ENCODE data around the gene BNC2. TPM values are rescaled to one million over a fixed set of nuclear protein-coding genes. Genes with fewer than 3 reads are reported as not detected.

The BNC2 gene
- total RNA-seq, 2 donors from 2014 or later: 0.32 TPM; not detected in 1

- no peak for DNase-seq
Measured at GRCh38 chr9:16613605-16614004, 256.9 kb downstream of the BNC2 start.

GRCh38 chr9:16613051-16613450, 257.4 kb downstream of the BNC2 start:
- peaks cover 4 to 8% of the 10 kb centered on the region in 2 donors for H3K9me3 Mint-ChIP-seq
- DNase-seq: no peak
- no peaks in the 10 kb centered on the region for H3K4me1 Mint-ChIP-seq (ENCODE audit: low read depth)

More at GRCh38 chr9:16613605-16614004, 256.9 kb downstream of the BNC2 start:
- no peaks in the 10 kb centered on the region for H3K4me1 Mint-ChIP-seq (ENCODE audit: low read depth)
- no peak overlapping the region for H3K27ac Mint-ChIP-seq
- no peaks in the 10 kb centered on the region for H3K27me3 Mint-ChIP-seq (ENCODE audit: low read depth)
- ATAC-seq (replicated peaks in 1 of 2): no peak
- peaks cover 4 to 6% of the 10 kb centered on the region in 2 donors for H3K9me3 Mint-ChIP-seq
- H3K36me3 Mint-ChIP-seq (ENCODE audit: insufficient read depth in 2 of 2): no peaks in the 10 kb centered on the region
- no peak overlapping the region for H3K4me3 Mint-ChIP-seq

GRCh38 chr9:16612627-16613026, 257.8 kb downstream of the BNC2 start:
- H3K36me3 Mint-ChIP-seq (ENCODE audit: insufficient read depth in 2 of 2): no peaks in the 10 kb centered on the region
- H3K27me3 Mint-ChIP-seq (ENCODE audit: low read depth): no peaks in the 10 kb centered on the region
- H3K4me1 Mint-ChIP-seq (ENCODE audit: low read depth): no peaks in the 10 kb centered on the region
- H3K9me3 Mint-ChIP-seq: peaks cover 4 to 8% of the 10 kb centered on the region in 2 donors
- DNase-seq: no peak
- H3K27ac Mint-ChIP-seq: no peak overlapping the region
- no peak for ATAC-seq (replicated peaks in 1 of 2)
- no peak overlapping the region for H3K4me3 Mint-ChIP-seq

More at GRCh38 chr9:16613051-16613450, 257.4 kb downstream of the BNC2 start:
- H3K27ac Mint-ChIP-seq: no peak overlapping the region
- no peaks in the 10 kb centered on the region for H3K36me3 Mint-ChIP-seq (ENCODE audit: insufficient read depth in 2 of 2)
- no peak for ATAC-seq (replicated peaks in 1 of 2)
- H3K4me3 Mint-ChIP-seq: no peak overlapping the region
- no peaks in the 10 kb centered on the region for H3K27me3 Mint-ChIP-seq (ENCODE audit: low read depth)

- H3K27me3 Mint-ChIP-seq (ENCODE audit: low read depth): no peaks in the 10 kb centered on the region
Measured at GRCh38 chr9:16611983-16612382, 258.5 kb downstream of the BNC2 start.

GRCh38 chr9:16611001-16611400, 259.5 kb downstream of the BNC2 start:
- H3K4me1 Mint-ChIP-seq (ENCODE audit: low read depth): no peaks in the 10 kb centered on the region
- no peak overlapping the region for H3K4me3 Mint-ChIP-seq
- H3K9me3 Mint-ChIP-seq: peaks cover 4 to 6% of the 10 kb centered on the region in 2 donors
- no peak overlapping the region for H3K27ac Mint-ChIP-seq
- ATAC-seq (replicated peaks in 1 of 2) (no peak), DNase-seq (no peak)
- H3K27me3 Mint-ChIP-seq (ENCODE audit: low read depth): no peaks in the 10 kb centered on the region
- no peaks in the 10 kb centered on the region for H3K36me3 Mint-ChIP-seq (ENCODE audit: insufficient read depth in 2 of 2)

More at GRCh38 chr9:16611983-16612382, 258.5 kb downstream of the BNC2 start:
- DNase-seq (no peak), ATAC-seq (replicated peaks in 1 of 2) (no peak)
- Mint-ChIP-seq H3K4me1 (ENCODE audit: low read depth) (no peaks in the 10 kb centered on the region), H3K36me3 (ENCODE audit: insufficient read depth in 2 of 2) (no peaks in the 10 kb centered on the region), H3K9me3 (peaks cover 4 to 6% of the 10 kb centered on the region in 2 donors), H3K4me3 (no peak overlapping the region), H3K27ac (no peak overlapping the region)

- Mint-ChIP-seq H3K9me3 (peaks cover 4 to 6% of the 10 kb centered on the region in 2 donors), H3K4me3 (no peak overlapping the region), H3K4me1 (ENCODE audit: low read depth) (no peaks in the 10 kb centered on the region), H3K36me3 (ENCODE audit: insufficient read depth in 2 of 2) (no peaks in the 10 kb centered on the region), H3K27me3 (ENCODE audit: low read depth) (no peaks in the 10 kb centered on the region), H3K27ac (no peak overlapping the region)
- no peak for DNase-seq
- no peak for ATAC-seq (replicated peaks in 1 of 2)
Measured at GRCh38 chr9:16610538-16610937, 259.9 kb downstream of the BNC2 start.

GRCh38 chr9:16608906-16609305, 261.6 kb downstream of the BNC2 start:
- H3K27ac Mint-ChIP-seq: no peak overlapping the region
- DNase-seq: no peak
- no peaks in the 10 kb centered on the region for H3K4me1 Mint-ChIP-seq (ENCODE audit: low read depth)
- no peak overlapping the region for H3K4me3 Mint-ChIP-seq
- H3K36me3 Mint-ChIP-seq (ENCODE audit: insufficient read depth in 2 of 2): no peaks in the 10 kb centered on the region
- no peaks in the 10 kb centered on the region for H3K27me3 Mint-ChIP-seq (ENCODE audit: low read depth)
- H3K9me3 Mint-ChIP-seq: peaks cover 4 to 6% of the 10 kb centered on the region in 2 donors
- no peak for ATAC-seq (replicated peaks in 1 of 2)

GRCh38 chr9:16602494-16602893, 268.0 kb downstream of the BNC2 start:
- Mint-ChIP-seq H3K36me3 (ENCODE audit: insufficient read depth in 2 of 2) (no peaks in the 10 kb centered on the region), H3K9me3 (peaks cover 0 to 1% of the 10 kb centered on the region in 2 donors), H3K27me3 (ENCODE audit: low read depth) (no peaks in the 10 kb centered on the region), H3K4me1 (ENCODE audit: low read depth) (no peaks in the 10 kb centered on the region), H3K4me3 (no peak overlapping the region), H3K27ac (no peak overlapping the region)
- DNase-seq: no peak
- ATAC-seq (replicated peaks in 1 of 2): no peak

GRCh38 chr9:16601991-16602390, 268.5 kb downstream of the BNC2 start:
- no peak overlapping the region for H3K4me3 Mint-ChIP-seq
- H3K36me3 Mint-ChIP-seq (ENCODE audit: insufficient read depth in 2 of 2): no peaks in the 10 kb centered on the region
- no peak for ATAC-seq (replicated peaks in 1 of 2)
- H3K27me3 Mint-ChIP-seq (ENCODE audit: low read depth): no peaks in the 10 kb centered on the region
- H3K4me1 Mint-ChIP-seq (ENCODE audit: low read depth): no peaks in the 10 kb centered on the region
- peaks cover 0 to 1% of the 10 kb centered on the region in 2 donors for H3K9me3 Mint-ChIP-seq
- DNase-seq: no peak
- H3K27ac Mint-ChIP-seq: no peak overlapping the region

- DNase-seq (no peak), ATAC-seq (replicated peaks in 1 of 2) (no peak)
- no peaks in the 10 kb centered on the region for H3K27me3 Mint-ChIP-seq (ENCODE audit: low read depth)
- no peak overlapping the region for H3K27ac Mint-ChIP-seq
- H3K36me3 Mint-ChIP-seq (ENCODE audit: insufficient read depth in 2 of 2): no peaks in the 10 kb centered on the region
- no peaks in the 10 kb centered on the region for H3K4me1 Mint-ChIP-seq (ENCODE audit: low read depth)
- peaks cover 0 to 1% of the 10 kb centered on the region in 2 donors for H3K9me3 Mint-ChIP-seq
- no peak overlapping the region for H3K4me3 Mint-ChIP-seq
Measured at GRCh38 chr9:16598316-16598715, 272.2 kb downstream of the BNC2 start.

GRCh38 chr9:16597136-16597535, 273.3 kb downstream of the BNC2 start:
- Mint-ChIP-seq H3K4me1 (ENCODE audit: low read depth) (no peaks in the 10 kb centered on the region), H3K4me3 (no peak overlapping the region), H3K27me3 (ENCODE audit: low read depth) (no peaks in the 10 kb centered on the region), H3K9me3 (peaks cover 0 to 1% of the 10 kb centered on the region in 2 donors), H3K27ac (no peak overlapping the region), H3K36me3 (ENCODE audit: insufficient read depth in 2 of 2) (no peaks in the 10 kb centered on the region)
- DNase-seq (no peak), ATAC-seq (replicated peaks in 1 of 2) (no peak)

- ATAC-seq (replicated peaks in 1 of 2) (no peak), DNase-seq (no peak)
- Mint-ChIP-seq H3K27ac (no peak overlapping the region), H3K4me3 (no peak overlapping the region), H3K36me3 (ENCODE audit: insufficient read depth in 2 of 2) (no peaks in the 10 kb centered on the region), H3K9me3 (peaks cover 0 to 1% of the 10 kb centered on the region in 2 donors), H3K27me3 (ENCODE audit: low read depth) (no peaks in the 10 kb centered on the region), H3K4me1 (ENCODE audit: low read depth) (no peaks in the 10 kb centered on the region)
Measured at GRCh38 chr9:16595227-16595626, 275.2 kb downstream of the BNC2 start.

- Mint-ChIP-seq H3K9me3 (peaks cover 0 to 1% of the 10 kb centered on the region in 2 donors), H3K4me3 (no peak overlapping the region), H3K27me3 (ENCODE audit: low read depth) (no peaks in the 10 kb centered on the region), H3K27ac (no peak overlapping the region), H3K36me3 (ENCODE audit: insufficient read depth in 2 of 2) (no peaks in the 10 kb centered on the region), H3K4me1 (ENCODE audit: low read depth) (no peaks in the 10 kb centered on the region)
- DNase-seq: no peak
- ATAC-seq (replicated peaks in 1 of 2): no peak
Measured at GRCh38 chr9:16594787-16595186, 275.7 kb downstream of the BNC2 start.

GRCh38 chr9:16593746-16594145, 276.7 kb downstream of the BNC2 start:
- Mint-ChIP-seq H3K9me3 (no peaks in the 10 kb centered on the region), H3K4me1 (ENCODE audit: low read depth) (no peaks in the 10 kb centered on the region), H3K27me3 (ENCODE audit: low read depth) (no peaks in the 10 kb centered on the region), H3K4me3 (no peak overlapping the region), H3K27ac (no peak overlapping the region), H3K36me3 (ENCODE audit: insufficient read depth in 2 of 2) (no peaks in the 10 kb centered on the region)
- ATAC-seq (replicated peaks in 1 of 2): no peak
- no peak for DNase-seq
